NCI-H748 (cell line): ENCODE measurements around the gene LRRTM4.
"Not testable (repeated sequence)": the region's sequence is repeated elsewhere in the genome, so short reads cannot be mapped to it uniquely, and the experiment has no call there.

Source experiments
- DNase-seq: peaks from one replicate; lab custom pipeline; 2025; ENCODE audit not compliant: unreplicated experiment; lab: John Stamatoyannopoulos, UW

LRRTM4 gene

DNA sequence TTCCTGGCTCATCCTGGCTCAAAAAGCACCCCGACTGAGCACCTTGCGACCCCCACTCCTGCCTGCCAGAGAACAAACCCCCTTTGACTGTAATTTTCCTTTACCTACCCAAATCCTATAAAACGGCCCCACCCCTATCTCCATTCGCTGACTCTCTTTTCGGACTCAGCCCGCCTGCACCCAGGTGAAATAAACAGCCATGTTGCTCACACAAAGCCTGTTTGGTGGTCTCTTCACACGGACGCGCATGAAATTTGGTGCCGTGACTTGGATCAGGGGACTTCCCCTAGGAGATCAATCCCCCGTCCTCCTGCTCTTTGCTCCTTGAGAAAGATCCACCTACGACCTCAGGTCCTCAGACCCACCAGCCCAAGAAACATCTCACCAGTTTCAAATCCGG, 433.8 kb downstream of the LRRTM4 start:
- DNase-seq, result not testable (repeated sequence)

DNA sequence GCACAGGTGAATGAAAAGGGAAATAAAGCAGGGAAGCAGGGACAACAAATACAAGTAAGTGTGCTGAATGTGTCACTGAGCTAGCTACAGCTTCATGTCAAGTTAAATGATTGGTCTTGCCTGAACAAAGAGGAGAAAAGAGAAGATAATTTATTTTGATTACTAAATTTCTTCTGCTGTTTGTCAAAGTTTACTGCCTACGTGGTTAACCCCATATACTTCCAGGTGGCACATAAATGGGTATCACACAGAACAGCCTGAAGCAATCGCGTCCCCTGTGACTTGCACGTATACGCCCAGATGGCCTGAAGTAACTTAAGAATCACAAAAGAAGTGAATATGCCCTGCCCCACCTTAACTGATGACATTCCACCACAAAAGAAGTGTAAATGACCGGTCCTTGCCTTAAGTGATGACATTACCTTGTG, 434.2 kb downstream of the LRRTM4 start:
- no peak for DNase-seq

DNA sequence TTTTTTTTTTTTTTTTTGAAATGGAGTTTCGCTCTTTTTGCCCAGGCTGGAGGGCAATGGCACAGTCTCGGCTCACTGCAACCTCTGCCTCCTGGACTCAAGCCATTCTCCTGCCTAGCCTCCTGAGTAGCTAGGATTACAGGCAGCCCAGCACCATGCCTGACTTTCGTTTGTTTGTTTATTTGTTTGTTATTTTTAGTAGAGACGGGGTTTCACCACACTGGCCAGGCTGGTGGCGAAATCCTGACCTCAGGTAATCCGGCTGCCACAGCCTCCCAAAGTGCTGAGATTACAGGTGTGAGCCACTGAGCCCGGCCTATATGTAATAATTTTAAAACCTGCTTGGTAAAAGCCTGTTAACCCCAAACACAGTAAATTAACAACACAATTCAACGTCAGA, 435.7 kb downstream of the LRRTM4 start:
- no peak for DNase-seq

DNA sequence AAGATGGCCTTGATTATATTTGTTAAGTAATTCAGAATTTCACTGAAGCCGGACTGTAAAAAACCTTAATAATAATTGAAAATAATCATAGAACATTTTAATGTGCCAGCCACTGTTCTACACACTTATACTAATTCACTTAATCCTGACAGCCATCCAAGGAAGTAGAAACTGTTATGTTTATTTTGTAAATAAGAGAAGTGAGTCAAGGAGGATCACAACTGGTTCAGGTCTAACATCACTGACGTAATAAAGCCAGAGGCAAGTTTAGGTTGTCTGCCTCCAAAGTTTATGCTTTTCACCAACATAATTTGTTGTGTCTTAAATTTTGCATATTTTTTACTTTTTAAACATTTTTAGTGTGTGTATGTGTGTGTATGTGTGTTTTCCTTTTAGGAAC, 436.1 kb downstream of the LRRTM4 start:
- no peak for DNase-seq

DNA sequence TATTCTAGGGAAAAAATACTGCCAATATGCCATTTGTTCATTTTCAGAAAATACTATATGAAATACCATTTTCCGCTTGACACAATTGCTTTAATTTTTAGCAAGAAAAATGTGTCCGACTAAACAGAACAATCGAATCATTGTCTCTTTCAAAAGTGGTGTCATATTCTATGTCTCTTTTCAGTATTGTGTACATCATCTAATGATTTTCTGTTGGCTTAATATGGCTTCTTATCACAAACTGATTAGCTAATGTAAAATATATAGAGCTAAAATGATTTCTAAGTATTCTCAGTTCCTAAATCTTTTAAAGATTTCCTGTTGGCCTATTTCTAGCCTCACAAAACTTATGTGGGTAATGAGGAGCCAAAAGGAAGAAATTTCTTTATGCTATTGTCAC, 436.6 kb downstream of the LRRTM4 start:
- no peak for DNase-seq

DNA sequence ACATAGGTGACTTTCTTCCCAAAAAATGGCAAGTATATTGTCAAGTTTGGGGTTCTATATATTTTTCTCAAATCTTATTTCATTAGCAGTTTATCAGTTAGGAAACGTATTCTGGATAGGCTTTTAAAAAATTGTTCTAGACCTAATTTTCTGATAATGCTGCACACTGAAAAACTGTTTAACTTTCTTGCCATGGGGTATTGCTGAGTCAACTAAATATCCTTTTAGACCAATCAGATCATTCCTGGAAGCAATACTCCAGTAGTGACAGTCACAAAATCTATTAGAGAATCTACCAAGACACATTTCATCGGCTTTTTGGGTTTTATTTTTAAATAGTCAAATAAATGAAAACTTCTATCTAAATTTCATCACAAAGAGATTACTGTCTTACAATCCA, 440.6 kb downstream of the LRRTM4 start:
- no peak for DNase-seq

DNA sequence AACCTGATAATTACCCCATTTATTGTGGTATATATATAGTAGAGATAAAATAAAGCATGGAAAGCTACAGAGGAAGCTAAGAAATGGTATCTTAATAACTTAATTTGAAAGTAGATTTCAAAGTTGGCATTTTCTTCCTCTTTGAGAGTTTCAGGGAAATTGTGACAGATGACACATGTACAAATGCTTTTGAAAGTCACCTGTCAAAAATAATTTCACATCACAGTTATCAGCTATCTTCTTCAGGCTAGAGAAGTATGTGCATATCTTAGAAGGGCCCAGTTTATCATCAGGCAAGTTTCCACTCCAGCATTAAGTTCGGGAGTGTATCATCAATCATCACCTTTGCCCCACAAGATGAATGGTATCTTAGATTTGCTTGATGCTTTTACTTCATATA, 457.9 kb downstream of the LRRTM4 start:
- no peak for DNase-seq

DNA sequence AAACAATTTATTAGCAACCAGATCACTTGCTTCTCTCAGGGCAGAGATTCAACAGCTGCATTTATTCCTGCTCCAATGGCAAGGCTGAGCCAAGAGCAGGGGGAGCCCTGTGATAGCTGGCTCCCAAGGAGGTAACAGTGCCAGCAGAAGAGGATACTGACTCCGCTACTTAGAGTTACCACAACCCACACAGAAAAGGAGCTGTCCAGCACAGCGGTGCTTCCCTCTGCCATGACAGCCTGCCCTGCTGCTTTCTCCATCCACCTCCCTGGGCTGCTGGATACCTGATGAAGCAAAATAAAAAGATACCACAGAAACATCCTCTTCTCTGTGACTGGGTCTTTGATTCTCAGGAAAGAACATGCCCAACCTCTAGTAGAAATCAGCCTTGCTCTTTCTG, 467.2 kb downstream of the LRRTM4 start:
- no peak for DNase-seq

DNA sequence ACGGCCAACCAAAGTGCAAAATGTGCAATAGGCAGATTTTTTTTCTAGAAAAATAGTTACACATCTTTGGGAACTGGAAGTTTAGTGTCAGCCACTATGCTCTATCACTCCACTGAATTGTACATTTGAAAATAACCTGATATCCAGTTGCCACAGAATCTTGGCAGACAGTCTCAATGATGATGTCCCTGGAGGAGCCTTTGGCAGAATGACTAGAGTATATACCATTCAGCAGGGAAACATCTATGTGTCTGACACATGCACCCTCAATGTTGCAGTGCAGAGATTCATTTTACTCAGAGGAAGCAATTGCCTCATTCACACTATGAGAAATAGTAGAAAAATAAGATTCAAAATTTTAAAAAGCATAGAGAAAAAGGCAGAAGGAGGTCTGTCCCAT, 475.8 kb downstream of the LRRTM4 start:
- no peak for DNase-seq

DNA sequence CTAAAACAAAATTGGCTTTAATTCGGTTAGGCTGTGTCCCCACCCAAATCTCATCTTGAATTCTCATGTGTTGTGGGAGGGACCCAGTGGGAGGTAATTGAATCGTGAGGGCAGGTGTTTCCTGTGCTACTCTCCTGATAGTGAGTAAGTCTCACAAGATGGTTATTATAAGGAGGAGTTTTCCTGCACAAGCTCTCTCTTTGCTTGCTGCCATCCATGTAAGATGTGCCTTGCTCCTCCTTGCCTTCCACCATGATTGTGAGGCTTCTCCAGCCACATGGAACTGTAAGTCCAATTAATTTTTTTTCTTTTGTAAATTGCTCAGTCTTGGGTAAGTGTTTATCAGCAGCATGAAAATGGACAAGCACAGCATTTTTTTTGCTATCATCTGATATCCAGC, 476.7 kb downstream of the LRRTM4 start:
- DNase-seq, result not testable (repeated sequence)

DNA sequence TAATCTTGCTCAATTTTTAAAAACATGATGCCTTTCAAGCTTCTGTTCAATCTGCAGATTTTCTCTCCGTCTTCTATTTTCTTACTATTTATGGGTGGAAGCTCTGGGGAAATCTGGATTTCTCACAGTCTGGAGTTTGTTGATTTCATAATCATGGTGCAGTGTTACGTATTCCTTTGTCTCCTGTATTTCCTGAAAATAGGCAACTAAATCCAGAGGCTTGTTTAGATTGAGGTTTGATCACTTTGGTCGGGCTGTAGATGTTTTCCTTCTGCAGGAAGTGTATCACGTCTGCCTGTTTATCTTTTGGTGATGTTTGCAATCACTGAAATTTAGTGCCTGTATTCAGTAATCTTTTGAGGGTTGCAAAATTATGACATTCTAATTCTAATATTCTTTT, 487.7 kb downstream of the LRRTM4 start:
- DNase-seq, result no peak

DNA sequence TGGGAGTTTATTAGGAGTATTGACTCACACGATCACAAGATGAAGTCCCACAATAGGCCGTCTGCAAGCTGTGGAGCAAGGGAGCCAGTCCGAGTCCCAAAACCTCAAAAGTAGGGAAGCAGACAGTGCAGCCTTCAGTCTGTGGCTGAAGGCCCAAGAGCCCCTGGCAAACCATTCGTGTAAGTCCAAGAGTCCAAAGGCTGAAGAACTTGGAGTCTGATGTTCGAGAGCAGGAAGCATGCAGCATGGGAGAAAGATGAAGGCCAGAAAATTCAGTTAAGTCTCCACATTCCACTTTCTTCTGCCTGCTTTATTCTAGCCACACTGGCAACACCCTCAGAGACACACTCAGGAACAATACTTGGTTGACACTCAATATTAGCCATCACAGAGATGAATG, 492.9 kb downstream of the LRRTM4 start:
- DNase-seq, result not testable (repeated sequence)

DNA sequence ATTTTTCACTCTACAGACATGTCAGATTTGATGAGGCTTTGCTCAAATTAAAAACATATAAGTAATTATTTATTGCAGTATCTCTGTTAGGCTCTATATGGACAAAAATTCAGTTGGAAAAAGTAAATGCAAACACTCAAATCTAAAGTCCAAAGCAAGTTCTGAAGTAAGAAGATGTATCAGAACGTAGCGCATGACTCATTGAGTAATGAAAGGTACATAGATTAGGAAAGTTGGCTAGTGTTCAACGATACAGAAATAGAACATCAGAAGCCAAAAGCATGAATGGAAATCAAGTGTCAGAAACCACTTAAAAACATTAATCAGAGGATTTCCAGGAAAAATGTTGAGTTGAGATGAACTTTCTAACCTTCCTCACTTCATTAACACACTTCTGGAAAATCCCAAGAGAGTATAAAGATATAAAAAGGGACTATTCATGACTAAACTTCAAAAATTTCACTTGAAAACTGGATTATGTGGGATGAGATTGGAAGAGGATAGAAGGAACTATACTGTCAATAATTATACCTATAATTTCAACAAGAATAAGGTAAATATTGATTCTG, 494.1 kb downstream of the LRRTM4 start:
- no peak for DNase-seq

DNA sequence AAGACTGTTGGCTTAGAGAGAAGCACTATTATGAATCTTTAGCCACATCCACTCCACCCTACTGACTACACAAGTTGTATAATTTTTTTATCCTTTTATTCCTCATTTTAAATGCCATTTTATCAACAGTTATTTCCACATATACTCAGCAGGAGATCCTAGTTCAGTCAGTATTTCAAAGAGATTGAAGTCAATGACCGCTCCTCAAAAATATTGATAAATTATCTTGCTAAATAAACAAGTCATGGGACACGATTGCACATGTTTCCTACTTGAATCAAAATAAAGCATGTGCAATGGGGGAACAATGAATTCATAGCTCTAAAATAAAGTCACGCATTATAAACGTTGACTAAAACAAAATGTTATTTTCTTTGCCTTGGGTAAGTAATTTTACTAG, 496.5 kb downstream of the LRRTM4 start:
- DNase-seq, result no peak

DNA sequence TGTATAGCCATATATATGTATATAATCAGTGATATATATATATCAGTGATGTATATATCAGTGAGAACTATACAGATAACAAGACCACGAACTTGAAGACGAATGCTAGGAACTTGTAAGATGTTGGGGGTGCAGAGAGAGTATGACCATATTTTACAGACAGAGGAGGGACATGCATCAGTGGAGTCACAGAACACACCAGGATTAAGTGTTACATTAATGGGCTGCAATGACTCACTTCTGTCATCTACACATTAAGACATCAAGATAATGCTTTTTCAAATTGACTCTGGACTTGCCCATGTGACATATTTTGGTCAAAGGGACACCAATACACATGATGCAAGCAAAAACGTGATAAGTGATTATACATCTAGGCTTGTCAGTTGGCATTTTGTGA, 501.0 kb downstream of the LRRTM4 start:
- no peak for DNase-seq

DNA sequence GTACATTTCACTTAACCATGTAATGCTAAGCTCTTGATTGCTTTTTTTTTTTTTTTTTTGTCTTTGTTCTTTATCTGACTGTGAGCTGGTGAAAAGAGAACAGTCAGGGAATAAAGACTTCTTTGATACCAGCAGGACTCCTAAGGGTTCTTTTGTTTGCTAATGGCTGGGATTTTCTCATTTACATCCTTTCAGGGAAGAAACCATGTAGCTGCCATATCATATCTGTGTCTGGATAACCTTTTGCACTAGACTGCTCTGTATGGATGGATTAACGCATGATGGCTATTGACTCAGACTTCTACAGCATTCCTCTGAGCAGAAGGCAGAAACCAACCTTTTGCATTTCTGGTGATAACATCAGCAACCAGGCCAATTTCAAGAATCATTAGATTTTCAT, 504.0 kb downstream of the LRRTM4 start:
- DNase-seq, result peak; percentile 53

DNA sequence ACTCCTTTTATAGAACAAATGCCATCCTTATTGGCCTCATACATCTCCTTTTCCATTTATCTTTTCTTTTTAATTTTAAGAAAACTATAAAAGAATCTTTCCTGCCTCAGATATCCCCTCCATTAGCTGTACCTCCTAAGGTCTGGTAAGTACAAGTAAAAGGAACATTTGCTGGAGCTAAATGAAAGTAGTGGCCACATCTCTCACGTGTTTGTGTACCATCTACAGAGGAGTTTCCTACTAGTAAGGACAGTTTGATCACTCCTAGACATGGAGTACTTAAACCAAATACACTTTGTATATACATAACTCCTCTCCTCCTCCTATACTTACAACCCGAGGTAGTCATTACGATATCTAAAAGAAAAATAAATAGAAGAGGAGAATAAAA, 504.8 kb downstream of the LRRTM4 start:
- DNase-seq, result no peak

DNA sequence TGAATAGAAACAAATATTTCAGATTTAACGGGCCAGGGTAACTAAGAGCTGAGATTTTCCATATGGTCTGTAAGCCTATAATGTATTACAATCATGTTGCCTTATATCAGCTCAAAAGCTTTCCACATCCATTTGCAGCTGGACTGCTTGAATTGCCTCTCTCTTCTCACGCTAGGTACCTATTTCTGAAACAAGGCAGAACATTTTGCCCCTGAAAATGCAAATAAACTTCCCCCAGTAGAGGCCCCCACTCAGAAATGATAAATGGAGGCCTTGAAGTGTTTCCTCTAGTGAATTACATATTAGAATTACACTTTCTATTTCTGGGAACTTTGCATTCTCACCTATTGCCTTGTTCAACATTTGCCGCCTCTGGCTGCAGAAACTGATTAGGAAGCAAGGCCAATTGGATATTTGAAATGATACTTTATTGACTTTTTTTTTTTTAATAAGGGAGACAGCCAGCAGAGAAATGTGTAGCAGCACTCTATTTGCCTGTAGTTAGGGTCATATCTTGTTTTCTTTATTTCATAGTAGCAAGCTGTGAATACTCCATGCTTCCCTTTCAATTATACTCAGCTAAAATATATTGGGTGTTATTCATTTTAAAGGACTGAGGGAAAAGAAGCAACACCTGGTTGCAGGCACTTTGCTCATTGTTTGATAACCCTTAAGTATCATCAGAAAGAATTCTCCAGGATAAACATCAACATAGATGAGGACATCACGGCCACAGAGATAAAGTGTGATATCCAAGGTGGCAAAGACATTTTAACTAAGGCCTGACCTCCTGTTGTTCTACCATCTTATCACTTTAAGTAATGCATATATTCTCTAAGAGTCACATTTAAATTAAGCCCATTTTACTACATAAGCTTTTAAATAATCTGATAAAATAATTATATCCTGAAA, 505.5 kb downstream of the LRRTM4 start:
- DNase-seq, result peak; percentile 5

DNA sequence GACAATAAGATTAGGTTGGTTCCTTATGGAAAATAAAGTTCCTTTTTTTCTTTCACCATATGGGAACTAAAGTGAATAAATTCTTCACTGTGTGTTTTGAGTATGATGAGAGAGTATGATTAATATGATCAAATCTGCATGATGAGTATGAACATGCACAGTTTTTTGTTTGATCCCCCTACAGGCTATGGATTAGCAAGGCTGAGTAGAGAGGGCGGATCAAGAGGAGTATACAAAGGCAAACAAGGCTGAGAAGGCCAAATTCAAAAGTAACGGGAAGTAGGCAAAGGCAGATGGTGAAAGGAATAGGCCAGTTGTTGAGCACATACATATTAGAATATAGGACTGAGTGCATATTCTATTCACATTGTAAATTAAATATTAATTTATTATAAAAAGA, 508.2 kb downstream of the LRRTM4 start:
- DNase-seq, result no peak

DNA sequence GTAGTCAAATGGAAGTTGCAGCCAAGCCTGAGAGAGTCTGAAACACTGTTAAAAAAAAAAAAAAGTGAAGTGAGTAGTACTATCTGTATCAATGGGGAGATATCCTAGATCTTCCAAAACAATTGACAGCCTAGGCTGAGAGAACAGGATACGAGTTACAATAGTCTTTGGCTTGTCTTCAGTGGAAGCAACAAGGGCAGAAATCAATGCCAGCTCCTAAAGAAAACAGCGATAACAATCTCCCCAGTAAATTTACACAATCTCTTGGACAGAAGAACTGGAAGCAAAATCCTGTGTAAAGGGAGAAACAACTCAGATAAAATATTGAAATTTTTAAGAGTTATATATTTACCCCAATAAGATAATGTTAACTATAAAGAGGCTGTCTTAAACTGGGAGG, 508.7 kb downstream of the LRRTM4 start:
- no peak for DNase-seq

DNA sequence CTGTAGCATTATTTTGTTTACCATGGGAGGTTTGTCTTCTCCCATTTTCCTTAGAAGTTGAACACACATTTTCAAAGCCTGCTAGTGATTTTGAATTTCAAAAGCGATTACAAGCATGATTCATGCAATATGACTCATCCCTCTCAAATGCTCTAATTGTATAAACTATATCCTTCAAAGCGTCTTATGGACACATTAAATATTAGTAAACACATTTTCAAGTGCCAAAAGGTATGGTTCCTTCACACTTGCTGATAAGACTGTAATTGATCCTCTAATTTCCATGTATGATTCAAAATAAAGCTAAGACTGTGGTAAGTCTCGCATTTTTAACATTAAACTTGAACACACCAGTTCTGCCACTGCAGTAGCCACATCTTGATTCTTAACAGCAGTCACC, 512.9 kb downstream of the LRRTM4 start:
- peak; percentile 30 for DNase-seq

DNA sequence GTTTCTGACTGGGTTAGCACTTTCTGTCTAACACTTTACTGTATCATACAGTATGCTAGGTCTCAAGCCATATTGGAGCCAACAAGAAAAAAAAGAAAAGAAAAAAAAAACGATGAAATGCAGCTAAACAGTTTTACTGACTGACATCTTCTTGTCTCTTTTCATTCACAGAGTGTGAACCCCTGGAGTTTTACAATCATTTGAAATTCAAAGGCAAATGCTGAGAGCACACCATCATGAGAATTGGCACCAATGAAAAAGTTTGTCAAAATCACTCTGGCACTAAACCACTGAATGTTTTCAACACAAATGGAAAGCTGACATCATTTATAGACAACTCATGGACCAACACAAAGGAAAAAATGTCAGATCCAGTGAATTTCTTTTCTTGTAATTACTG, 513.3 kb downstream of the LRRTM4 start:
- peak; percentile 22 for DNase-seq

DNA sequence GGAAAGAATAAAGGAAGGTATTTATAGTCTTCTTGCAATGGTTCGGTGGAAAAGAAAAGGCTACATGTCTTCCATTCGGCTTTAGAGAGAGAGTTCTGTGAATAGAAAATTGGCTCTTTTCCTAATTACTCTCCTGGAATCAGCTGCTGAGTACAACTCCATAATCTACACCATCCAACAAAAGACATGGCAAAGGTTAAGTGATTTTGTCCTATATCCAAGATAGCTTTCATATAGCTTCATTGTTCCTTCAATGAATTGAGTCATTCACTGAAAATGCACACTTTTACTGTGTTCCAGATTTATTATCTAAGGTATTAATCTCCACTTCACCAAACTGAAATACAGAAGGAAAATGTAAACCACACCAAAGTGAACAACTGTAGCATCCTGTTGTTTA, 514.5 kb downstream of the LRRTM4 start:
- DNase-seq, result peak; percentile 95
